ENCODE measurements around the gene ACOX2. TPM values are rescaled to one million over a fixed set of nuclear protein-coding genes. Genes with fewer than 3 reads are reported as not detected.

ACOX2 gene
- total and polyA plus RNA-seq, 10 of the 15 experiments (the other 5 are each of a cell fraction or from before 2014, with no cell fraction given): 0.72 TPM; not detected in 9

GRCh38 chr3:58572013-58572633 is 35.1 kb upstream of the ACOX2 start:
- H3K4me2 ChIP-seq (ENCODE audit: control insufficient read depth, insufficient read depth): no peak overlapping the region
- CTCF ChIA-PET: interaction anchor here (1.0 to 10.4 kb wide), 4 partner anchors 16 to 124 kb away, joined by 4 to 243 read pairs (median 18); no protein-coding TSS in a partner anchor
- SMC1A ChIA-PET (ENCODE audit: uncharacterized antibody, unreplicated experiment): interaction anchor here (0.6 to 6.2 kb wide), 5 partner anchors 41 to 631 kb away, joined by 3 to 54 read pairs (median 4); no protein-coding TSS in a partner anchor
- in situ Hi-C loops (cut with MboI) (loop anchor here (5.0 kb wide), 1 partner anchor 55 kb away; no protein-coding TSS in a partner anchor), intact Hi-C loops (cut with micrococcal nuclease; ENCODE audit: unreplicated experiment) (no loop called here)
- no peak overlapping the region for H2AFZ ChIP-seq (ENCODE audit: control insufficient read depth, low read depth, low read length)
- H3K4me1 ChIP-seq (ENCODE audit: control insufficient read depth, insufficient read depth, low read length): 0 out of 2 replicates have a peak, but pooled peaks cover 3% of the 10 kb centered on the region
- TF ChIP-seq ATF3 (IDR thresholded peaks at IDR 0.05; ENCODE audit: borderline replicate concordance, extremely low read depth, low read depth, low read length): no peak
- RAD21 ChIA-PET (ENCODE audit: unreplicated experiment): interaction anchor here (8.3 kb wide), 1 partner anchor 56 kb away, joined by 100 read pairs; no protein-coding TSS in a partner anchor
- ATAC-seq: no peak
- BruUV-seq (replicated peaks): no TSS peak
- H4K20me1 ChIP-seq (ENCODE audit: control insufficient read depth, insufficient read depth): no peaks in the 10 kb centered on the region
- no peaks in the 10 kb centered on the region for H3K79me2 ChIP-seq (ENCODE audit: control insufficient read depth, insufficient read depth, low read length)
- H3K9ac ChIP-seq (ENCODE audit: control insufficient read depth, insufficient read depth, low read length): no peak overlapping the region
- no peak overlapping the region for H3K4me3 ChIP-seq
- H3K9me3 ChIP-seq (replicated peaks; ENCODE audit: control insufficient read depth, insufficient read depth, low read length): no peaks in the 10 kb centered on the region
- no peak for FAIRE-seq
- no peak overlapping the region for H3K27ac ChIP-seq (ENCODE audit: control insufficient read depth, insufficient read depth)
- 35% methylated on average over 13 of the region's 13 CpGs for WGBS (ENCODE audit: insufficient coverage, insufficient replicate concordance, low lambda C conversion rate, missing lambda C conversion rate)
- no peaks in the 10 kb centered on the region for H3K36me3 ChIP-seq (ENCODE audit: control insufficient read depth in 2 of 2, insufficient read depth in 2 of 2, low read length in 1 of 2)
- H3K27me3 ChIP-seq (replicated peaks in 1 of 2; ENCODE audit: control insufficient read depth in 2 of 2, insufficient read depth in 2 of 2, low read length in 1 of 2): no peaks in the 10 kb centered on the region; a peak in 1 of 4 replicates
- POLR2A ChIA-PET: no interaction called here
- no peak for DNase-seq (ENCODE audit: low read depth, low spot score)

GRCh38 chr3:58570851-58571250 is 33.9 kb upstream of the ACOX2 start:
- intact Hi-C loops (cut with micrococcal nuclease; ENCODE audit: unreplicated experiment): no loop called here
- RAD21 ChIA-PET (ENCODE audit: unreplicated experiment): interaction anchor here (8.3 kb wide), 1 partner anchor 58 kb away, joined by 100 read pairs; no protein-coding TSS in a partner anchor
- TF ChIP-seq ZNF687 (IDR thresholded peaks at IDR 0.05) (no peak), ZSCAN29 (IDR thresholded peaks at IDR 0.05) (no peak), USF1 (IDR thresholded peaks at IDR 0.05; ENCODE audit: borderline replicate concordance, extremely low read length, insufficient read depth, low read depth, low read length) (no peak), HSF1 (IDR thresholded peaks at IDR 0.05; ENCODE audit: low read depth, low read length) (no peak), STAT1 (conservative IDR thresholded peaks at IDR 0.05) (no peak)

More at GRCh38 chr3:58570851-58571250, 33.9 kb upstream of the ACOX2 start:
- Histone ChIP-seq H3K4me1 (ENCODE audit: control insufficient read depth, insufficient read depth, low read length) (0 out of 2 replicates have a peak, but pooled peaks cover 3% of the 10 kb centered on the region), H3K4me2 (ENCODE audit: control insufficient read depth, insufficient read depth) (no peak overlapping the region), H3K36me3 (ENCODE audit: control insufficient read depth in 2 of 2, insufficient read depth in 2 of 2, low read length in 1 of 2) (no peaks in the 10 kb centered on the region), H3K79me2 (ENCODE audit: control insufficient read depth, insufficient read depth, low read length) (no peaks in the 10 kb centered on the region), H3K27ac (ENCODE audit: control insufficient read depth, insufficient read depth) (no peak overlapping the region), H2AFZ (ENCODE audit: control insufficient read depth, low read depth, low read length) (no peak overlapping the region), H3K4me3 (no peak overlapping the region), H3K9me3 (replicated peaks; ENCODE audit: control insufficient read depth, insufficient read depth, low read length) (no peaks in the 10 kb centered on the region), H3K27me3 (replicated peaks in 1 of 2; ENCODE audit: control insufficient read depth in 2 of 2, insufficient read depth in 2 of 2, low read length in 1 of 2) (no peaks in the 10 kb centered on the region; a peak in 1 of 4 replicates), H4K20me1 (ENCODE audit: control insufficient read depth, insufficient read depth) (no peaks in the 10 kb centered on the region), H3K9ac (ENCODE audit: control insufficient read depth, insufficient read depth, low read length) (no peak overlapping the region)
- WGBS (ENCODE audit: insufficient coverage, insufficient replicate concordance, low lambda C conversion rate, missing lambda C conversion rate): 8% methylated on average over 5 of the region's 5 CpGs
- SMC1A ChIA-PET (ENCODE audit: uncharacterized antibody, unreplicated experiment): interaction anchor here (1.0 to 6.2 kb wide), 4 partner anchors 13 to 61 kb away, joined by 3 to 54 read pairs (median 4); no protein-coding TSS in a partner anchor
- CTCF ChIA-PET: interaction anchor here (1.0 to 10.4 kb wide), 5 partner anchors 9 to 59 kb away, joined by 3 to 243 read pairs (median 8); no protein-coding TSS in a partner anchor
- in situ Hi-C loops (cut with MboI): loop anchor here (5.0 kb wide), 1 partner anchor 56 kb away; no protein-coding TSS in a partner anchor
- POLR2A ChIA-PET: no interaction called here
- no peak for FAIRE-seq
- BruUV-seq (replicated peaks): no TSS peak
- no peak for DNase-seq (ENCODE audit: low read depth, low spot score)
- ATAC-seq: no peak
